ENCODE measurements around the gene CORO7.

The CORO7 gene

DNA sequence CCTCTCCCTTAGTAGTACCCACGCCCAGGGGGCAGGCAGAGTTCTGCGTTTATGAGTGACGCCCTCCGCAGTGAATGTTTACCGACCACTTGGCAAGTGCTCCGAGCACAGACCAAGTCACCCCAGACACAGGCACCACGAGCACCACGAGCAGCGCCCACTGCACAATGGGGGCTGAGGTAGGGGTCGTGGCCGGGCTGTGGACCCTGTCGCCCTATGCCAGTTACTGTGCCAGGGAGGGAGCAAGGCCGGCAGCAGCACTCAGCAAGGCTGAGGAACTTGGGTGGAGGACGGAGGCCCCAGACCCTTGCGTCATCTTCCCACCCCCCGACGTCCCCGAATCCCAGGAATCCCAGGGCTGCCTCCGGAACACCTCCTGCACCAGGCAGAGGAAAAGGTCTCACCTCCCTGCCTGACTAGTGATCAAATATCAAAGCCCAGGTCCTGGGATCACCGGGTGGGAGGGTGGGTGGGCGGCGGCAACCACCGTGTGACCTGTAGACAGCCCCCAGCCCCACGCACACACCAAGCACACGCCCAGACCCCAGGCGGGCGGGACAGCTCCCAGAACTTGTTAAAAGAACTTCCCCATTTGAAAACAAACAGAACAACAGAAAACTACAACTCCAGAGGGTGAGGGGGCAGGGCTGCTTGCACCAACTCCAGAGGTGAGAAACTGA, 39.4 kb downstream of the CORO7 start:
- Histone ChIP-seq H3K36me3 (peaks cover 16% of the 10 kb centered on the region), H3K27me3 (no peaks in the 10 kb centered on the region), H3K4me1 (peaks cover 33% of the 10 kb centered on the region), H3K9me3 (no peaks in the 10 kb centered on the region), H3K4me3 (ENCODE audit: low read depth, low read length) (no peak overlapping the region)
- TF ChIP-seq, protein P1, sequence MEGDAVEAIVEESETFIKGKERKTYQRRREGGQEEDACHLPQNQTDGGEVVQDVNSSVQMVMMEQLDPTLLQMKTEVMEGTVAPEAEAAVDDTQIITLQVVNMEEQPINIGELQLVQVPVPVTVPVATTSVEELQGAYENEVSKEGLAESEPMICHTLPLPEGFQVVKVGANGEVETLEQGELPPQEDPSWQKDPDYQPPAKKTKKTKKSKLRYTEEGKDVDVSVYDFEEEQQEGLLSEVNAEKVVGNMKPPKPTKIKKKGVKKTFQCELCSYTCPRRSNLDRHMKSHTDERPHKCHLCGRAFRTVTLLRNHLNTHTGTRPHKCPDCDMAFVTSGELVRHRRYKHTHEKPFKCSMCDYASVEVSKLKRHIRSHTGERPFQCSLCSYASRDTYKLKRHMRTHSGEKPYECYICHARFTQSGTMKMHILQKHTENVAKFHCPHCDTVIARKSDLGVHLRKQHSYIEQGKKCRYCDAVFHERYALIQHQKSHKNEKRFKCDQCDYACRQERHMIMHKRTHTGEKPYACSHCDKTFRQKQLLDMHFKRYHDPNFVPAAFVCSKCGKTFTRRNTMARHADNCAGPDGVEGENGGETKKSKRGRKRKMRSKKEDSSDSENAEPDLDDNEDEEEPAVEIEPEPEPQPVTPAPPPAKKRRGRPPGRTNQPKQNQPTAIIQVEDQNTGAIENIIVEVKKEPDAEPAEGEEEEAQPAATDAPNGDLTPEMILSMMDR (IDR thresholded peaks at IDR 0.05; ENCODE audit: low read depth, low read length) = no peak
- DNase-seq = no peak

DNA sequence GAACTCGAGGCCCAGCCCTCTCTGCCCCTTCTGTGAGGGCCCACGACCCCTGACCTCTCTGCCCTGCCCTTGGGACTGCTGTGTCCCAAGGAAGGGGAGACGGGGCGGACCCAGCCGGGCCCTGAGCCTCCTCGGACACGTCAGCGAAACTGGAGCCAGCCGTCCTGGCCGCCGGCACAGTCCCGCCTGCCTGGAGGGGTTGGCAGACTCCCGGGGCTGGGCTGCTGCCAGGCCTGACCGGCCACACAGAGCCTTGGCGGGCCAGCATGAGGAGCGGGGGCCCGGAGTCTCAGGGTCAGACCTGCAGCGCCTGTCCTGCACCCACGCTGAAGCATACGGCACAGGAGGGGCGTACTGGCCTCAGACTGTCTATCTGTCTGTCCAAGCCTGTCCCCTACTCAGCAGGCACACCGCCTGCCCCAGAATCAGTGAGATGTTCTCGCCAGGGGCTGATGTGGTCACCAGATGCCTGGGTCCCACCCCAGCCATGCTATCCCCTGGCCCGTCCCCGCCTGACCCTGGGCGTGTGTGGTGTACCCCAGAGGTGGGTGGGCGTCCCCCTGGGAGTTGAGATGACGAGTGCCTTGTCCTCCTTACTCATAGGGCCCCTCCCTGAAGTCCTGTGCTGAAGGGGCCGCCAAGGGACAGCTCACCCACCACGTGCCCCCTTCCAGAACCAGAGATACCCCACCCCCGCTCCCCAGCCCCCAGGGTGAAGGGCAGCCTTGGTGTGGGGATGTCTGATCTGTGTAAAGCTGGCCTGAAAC, 40.1 kb downstream of the CORO7 start:
- peak; percentile 71 for DNase-seq
- H3K9me3 ChIP-seq = no peaks in the 10 kb centered on the region
- H3K36me3 ChIP-seq = peaks cover 8% of the 10 kb centered on the region
- no peaks in the 10 kb centered on the region for H3K27me3 ChIP-seq
- H3K4me3 ChIP-seq (ENCODE audit: low read depth, low read length) = no peak overlapping the region
- peaks cover 36% of the 10 kb centered on the region for H3K4me1 ChIP-seq
- TF ChIP-seq, protein P1 (IDR thresholded peaks at IDR 0.05; ENCODE audit: low read depth, low read length) = no peak

DNA sequence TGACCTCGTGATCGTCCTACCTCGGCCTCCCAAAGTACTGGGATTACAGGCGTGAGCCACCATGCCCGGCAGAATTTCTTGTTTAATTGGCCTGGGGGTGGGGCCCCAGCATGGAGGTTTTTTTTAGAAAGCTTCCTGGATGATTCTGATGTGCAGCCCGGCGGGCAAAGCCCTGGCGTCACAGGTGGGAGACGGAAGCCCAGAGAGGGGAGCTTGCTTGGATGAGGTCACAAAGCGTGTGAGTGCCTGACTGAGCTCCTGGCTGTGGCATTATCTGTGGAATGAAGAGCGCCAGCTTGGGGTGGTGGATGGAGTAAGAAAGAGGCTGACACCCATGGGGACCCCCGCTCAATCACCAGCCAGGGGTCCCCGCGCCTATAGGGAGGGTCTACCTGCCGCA, 40.7 kb downstream of the CORO7 start:
- TF ChIP-seq, protein P1 (IDR thresholded peaks at IDR 0.05; ENCODE audit: low read depth, low read length) = no peak
- H3K9me3 ChIP-seq = no peaks in the 10 kb centered on the region
- no peaks in the 10 kb centered on the region for H3K27me3 ChIP-seq
- no peak for DNase-seq
- H3K4me1 ChIP-seq = peaks cover 42% of the 10 kb centered on the region
- H3K36me3 ChIP-seq = peaks cover 3% of the 10 kb centered on the region; the same call in 1 of the 2 replicates
- H3K4me3 ChIP-seq (ENCODE audit: low read depth, low read length) = no peak overlapping the region

DNA sequence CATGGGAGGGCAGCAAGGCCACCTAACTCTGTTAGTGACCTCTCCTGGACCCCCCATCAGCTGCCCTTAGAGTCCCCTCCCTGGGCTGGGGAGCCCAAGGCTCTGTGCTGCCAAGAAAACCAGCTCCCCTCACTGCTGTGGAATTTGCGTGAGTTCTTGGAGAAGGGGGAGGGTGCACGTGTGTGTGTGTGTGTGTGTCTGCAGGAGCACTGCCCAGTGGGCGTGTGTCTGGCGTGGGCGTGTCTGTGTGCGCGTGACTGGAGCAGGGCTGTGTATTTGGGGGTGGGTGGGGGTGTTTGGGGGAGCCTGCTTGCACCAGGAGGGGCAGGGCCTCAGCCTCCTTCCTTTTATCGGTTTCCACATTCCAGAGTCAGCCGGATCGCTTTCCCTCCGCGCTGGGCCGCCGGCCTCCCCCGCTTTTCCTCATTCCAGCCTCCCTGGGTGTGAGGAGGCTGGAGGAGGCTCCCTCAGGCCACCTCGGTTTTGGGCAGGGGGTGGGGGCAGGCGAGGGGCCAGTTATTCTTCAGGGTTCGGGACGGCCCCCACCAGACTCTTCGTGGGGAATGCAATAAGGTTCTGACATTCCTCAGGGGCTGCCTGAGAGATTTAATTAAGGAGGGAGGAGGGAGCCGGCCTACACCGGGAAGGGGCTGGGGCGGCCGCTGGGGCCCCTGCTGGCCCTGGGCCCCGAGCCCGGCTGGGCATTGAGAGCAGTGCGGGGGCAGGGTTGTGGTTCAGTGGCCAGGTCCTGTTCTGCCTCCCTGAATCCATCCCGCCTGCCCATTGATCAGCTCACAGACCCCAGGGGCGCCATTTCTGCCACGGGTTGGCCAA, 42.3 kb downstream of the CORO7 start:
- DNase-seq = peak; percentile 21
- TF ChIP-seq, protein P1 (IDR thresholded peaks at IDR 0.05; ENCODE audit: low read depth, low read length) = no peak
- H3K27me3 ChIP-seq = no peaks in the 10 kb centered on the region
- H3K4me3 ChIP-seq (ENCODE audit: low read depth, low read length) = peak overlapping the region; percentile 92
- peaks cover 39% of the 10 kb centered on the region for H3K4me1 ChIP-seq
- H3K9me3 ChIP-seq = no peaks in the 10 kb centered on the region
- no peaks in the 10 kb centered on the region for H3K36me3 ChIP-seq

DNA sequence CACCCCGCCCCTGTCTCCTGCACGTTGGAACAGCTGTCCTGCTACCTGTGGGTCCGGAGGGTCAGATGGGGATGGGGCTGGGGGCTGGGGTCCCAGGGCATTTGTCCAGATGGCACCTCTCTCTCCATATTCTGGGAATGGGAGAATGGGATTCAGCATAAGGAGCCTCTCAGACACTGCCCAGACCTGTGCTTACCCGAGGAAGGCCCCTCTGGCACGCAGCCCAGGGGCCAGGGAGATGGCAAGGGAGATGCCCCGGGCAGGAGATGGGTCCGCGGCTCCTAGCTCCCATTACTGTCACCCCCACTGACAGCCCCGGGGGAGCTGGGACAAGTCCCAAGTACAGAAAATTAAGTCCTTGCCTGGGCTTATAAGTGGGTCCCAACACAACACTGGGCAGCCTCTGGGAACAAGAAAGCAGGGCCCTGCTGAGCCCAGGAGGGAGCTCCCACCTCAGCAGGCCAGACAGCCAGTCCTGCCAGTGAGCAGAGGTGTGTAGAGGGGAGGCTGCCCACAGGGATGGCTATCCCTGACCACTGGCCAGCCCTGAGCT, 43.0 kb downstream of the CORO7 start:
- TF ChIP-seq, protein P1 (IDR thresholded peaks at IDR 0.05; ENCODE audit: low read depth, low read length) = no peak
- no peaks in the 10 kb centered on the region for H3K27me3 ChIP-seq
- H3K36me3 ChIP-seq = no peaks in the 10 kb centered on the region
- H3K4me3 ChIP-seq (ENCODE audit: low read depth, low read length) = peak overlapping the region; percentile 92
- DNase-seq = peak; percentile 76
- no peaks in the 10 kb centered on the region for H3K9me3 ChIP-seq
- peaks cover 39% of the 10 kb centered on the region for H3K4me1 ChIP-seq
